GM12891 (cell line): ENCODE data around the gene CAVIN2.

Source experiments
- PAX5 ChIP-seq: IDR thresholded peaks from 2 replicates; pipeline ENCODE4 v1.6.1; 2011; ENCODE audit warnings: low read length, moderate library complexity, mild to moderate bottlenecking; ENCODE audit not compliant: insufficient read depth, severe bottlenecking
- POLR2A ChIP-seq: IDR thresholded peaks from 2 replicates; pipeline ENCODE4 v1.6.1; 2011; ENCODE audit warnings: low read depth, low read length, control low read depth
- TAF1 ChIP-seq: IDR thresholded peaks from 2 replicates; pipeline ENCODE4 v1.6.1; 2011; ENCODE audit warnings: low read depth, low read length, control low read depth

DNA sequence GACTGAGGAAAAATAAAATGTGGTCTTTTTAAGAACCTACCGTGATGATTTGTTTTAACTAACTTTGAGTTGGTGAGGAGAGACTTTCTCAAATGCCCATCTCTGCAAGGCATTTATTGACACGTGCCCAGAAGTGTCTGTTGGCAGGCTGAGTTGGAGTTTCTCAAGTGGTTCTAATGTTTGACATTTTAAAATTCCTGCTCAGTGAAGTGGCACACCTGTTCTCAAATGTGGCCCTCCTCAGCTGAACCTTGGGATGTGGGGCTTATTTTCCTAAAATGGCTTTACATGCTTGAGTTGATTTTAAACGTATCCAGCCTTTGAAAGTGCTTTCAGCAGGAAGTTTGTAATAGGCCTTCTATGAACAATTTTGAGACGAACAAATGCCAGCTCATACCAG, 876 bp upstream of the CAVIN2 start:
- TF ChIP-seq POLR2A, result no peak
- TF ChIP-seq PAX5, result no peak
- TF ChIP-seq TAF1, result no peak
